Calu3 (cell line): Measurements from ENCODE around the gene TCHH. TPM values are rescaled to one million over a fixed set of nuclear protein-coding genes. Genes with fewer than 3 reads are reported as not detected.

Source experiments
- BruUV-seq: library from RNA; stranded (reverse); fragments of 400-500 nt; replicated peaks from 2 replicates; lab custom pipeline; 2021; lab: Mats Ljungman, UMichigan
- CTCF ChIA-PET: fragments of 300-600 bp; sonication (Branson Sonifier 250); formaldehyde crosslinking; loops from one replicate; lab custom pipeline; 2022; ENCODE audit warnings: antibody characterized with exemption; lab: Charles Lee
- DNase-seq: peaks from one replicate; pipeline ENCODE4 v3.0.0; 2022
- H3K27ac Mint-ChIP-seq: one replicate; pipeline ENCODE4 v1.8.0; 2022; ENCODE audit warnings: mixed read lengths; ENCODE audit not compliant: unreplicated experiment
- H3K27me3 Mint-ChIP-seq: one replicate; pipeline ENCODE4 v1.8.0; 2022; ENCODE audit warnings: mixed read lengths; ENCODE audit not compliant: unreplicated experiment
- H3K36me3 Mint-ChIP-seq: one replicate; pipeline ENCODE4 v1.8.0; 2022; ENCODE audit warnings: mild to moderate bottlenecking, moderate library complexity, mixed read lengths; ENCODE audit not compliant: insufficient read depth, unreplicated experiment
- H3K4me1 Mint-ChIP-seq: one replicate; pipeline ENCODE4 v1.8.0; 2022; ENCODE audit warnings: mild to moderate bottlenecking, low read depth, mixed read lengths; ENCODE audit not compliant: unreplicated experiment
- H3K4me3 Mint-ChIP-seq: one replicate; pipeline ENCODE4 v1.8.0; 2022; ENCODE audit warnings: mild to moderate bottlenecking, low read depth, moderate library complexity, mixed read lengths; ENCODE audit not compliant: unreplicated experiment
- H3K9me3 Mint-ChIP-seq: one replicate; pipeline ENCODE4 v1.8.0; 2022; ENCODE audit warnings: low read depth, mixed read lengths; ENCODE audit not compliant: unreplicated experiment
- CTCF ChIP-seq: fragments of 200-600 bp; IDR thresholded peaks from one replicate; pipeline ENCODE4 v1.8.0; 2022; ENCODE audit warnings: antibody characterized with exemption; ENCODE audit not compliant: unreplicated experiment
- intact Hi-C: fragments of 100-400 bp; cut with micrococcal nuclease; formaldehyde crosslinking; loops from one replicate; pipeline ENCODE4 v1.10.0; 2022; ENCODE audit not compliant: unreplicated experiment
- total RNA-seq: library from RNA; stranded (reverse); gene quantifications from 2 replicates; pipeline ENCODE4 v1.2.3, GENCODE V29; 2022

Gene TCHH
- total RNA-seq, 1 experiment from 2014 or later, result 0.07 TPM

GRCh38 chr1:152111515-152111968 lies 3.7 kb downstream of the TCHH start:
- Mint-ChIP-seq H3K4me1 (peaks cover 13% of the 10 kb centered on the region), H3K27me3 (peaks cover 24% of the 10 kb centered on the region), H3K27ac (no peak overlapping the region), H3K4me3 (no peak overlapping the region), H3K36me3 (no peaks in the 10 kb centered on the region), H3K9me3 (no peaks in the 10 kb centered on the region)
- no peak for TF ChIP-seq CTCF
- intact Hi-C loops, result no loop called here
- BruUV-seq, result no TSS peak
- DNase-seq, result peak; percentile 37
- CTCF ChIA-PET, result interaction anchor here (0.6 to 1.3 kb wide), 6 partner anchors 55 to 1178 kb away, joined by 3 to 12 read pairs (median 4); no protein-coding TSS in a partner anchor

DNA sequence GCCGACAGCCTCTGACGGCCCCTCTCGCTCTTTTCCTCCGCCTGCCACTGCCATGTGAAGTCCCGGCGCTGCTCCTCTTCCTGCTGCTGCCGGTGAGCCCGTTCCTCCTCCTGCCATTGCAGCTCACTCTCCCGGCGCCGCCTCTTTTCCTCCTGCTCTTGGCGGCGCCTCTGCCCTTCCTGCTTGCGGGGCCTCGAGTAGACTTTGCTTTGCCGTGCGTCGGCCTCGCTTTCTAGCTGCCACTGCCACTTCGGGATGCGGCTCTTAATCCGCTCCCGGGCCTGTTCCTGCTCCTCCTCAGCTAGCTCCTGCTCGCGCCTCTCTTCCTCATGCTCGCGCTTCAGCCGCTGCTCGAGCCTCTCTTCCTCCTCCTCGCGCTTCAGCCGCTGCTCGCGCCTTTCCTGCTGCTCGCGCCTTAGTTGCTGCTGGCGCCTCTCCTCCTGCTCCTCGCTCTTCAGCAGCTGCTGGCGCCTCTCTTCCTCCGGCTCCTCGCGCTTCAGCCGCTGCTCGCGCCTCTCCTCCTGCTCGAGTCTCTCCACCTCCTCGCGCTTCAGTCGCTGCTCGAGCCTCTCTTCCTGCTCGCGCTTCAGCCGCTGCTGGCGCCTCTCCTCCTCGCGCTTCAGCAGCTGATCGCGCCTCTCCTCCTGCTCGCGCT lies 4.3 kb downstream of the TCHH start:
- peaks cover 13% of the 10 kb centered on the region for H3K4me1 Mint-ChIP-seq
- peaks cover 18% of the 10 kb centered on the region for H3K27me3 Mint-ChIP-seq
- no peak overlapping the region for H3K27ac Mint-ChIP-seq
- no peaks in the 10 kb centered on the region for H3K36me3 Mint-ChIP-seq
- TF ChIP-seq CTCF, result no peak
- DNase-seq, result peak; percentile 48
- no peak overlapping the region for H3K4me3 Mint-ChIP-seq
- BruUV-seq, result no TSS peak
- intact Hi-C loops, result no loop called here
- H3K9me3 Mint-ChIP-seq, result no peaks in the 10 kb centered on the region
- CTCF ChIA-PET, result interaction anchor here (0.6 to 1.5 kb wide), 11 partner anchors 31 to 1178 kb away, joined by 3 to 12 read pairs (median 4); no protein-coding TSS in a partner anchor

DNA sequence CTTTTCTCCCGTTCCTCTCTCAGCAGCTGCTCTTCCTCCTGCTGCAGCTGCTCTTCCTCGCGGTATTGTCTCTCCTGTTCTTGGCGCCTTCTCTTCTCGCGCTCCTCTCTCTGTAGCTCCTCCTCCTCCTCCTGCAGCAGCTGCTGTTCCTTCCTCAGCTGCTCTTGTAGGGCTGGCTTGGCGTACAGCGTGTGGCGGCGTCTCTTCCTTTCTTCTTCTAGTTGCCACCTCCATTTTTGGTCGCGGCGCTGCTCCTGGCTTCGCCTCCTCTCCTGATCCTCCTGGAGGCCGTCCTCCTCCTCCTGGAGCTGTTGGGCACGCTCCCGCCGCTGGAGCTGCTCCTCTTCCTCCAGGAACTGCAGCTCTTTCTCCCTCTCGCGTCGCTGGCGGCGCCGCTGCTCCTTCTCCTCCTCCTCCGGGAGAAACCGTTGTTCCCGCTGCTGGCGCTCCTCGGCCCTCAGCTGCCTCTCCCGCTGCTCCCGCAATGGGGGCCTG lies 4.8 kb downstream of the TCHH start:
- Mint-ChIP-seq H3K9me3 (no peaks in the 10 kb centered on the region), H3K36me3 (no peaks in the 10 kb centered on the region), H3K27ac (no peak overlapping the region), H3K27me3 (peaks cover 13% of the 10 kb centered on the region), H3K4me3 (no peak overlapping the region), H3K4me1 (peaks cover 13% of the 10 kb centered on the region)
- CTCF ChIA-PET, result interaction anchor here (0.5 to 1.5 kb wide), 9 partner anchors 32 to 446 kb away, joined by 3 to 6 read pairs (median 4); no protein-coding TSS in a partner anchor
- no TSS peak for BruUV-seq
- DNase-seq, result peak; percentile 49
- no peak for TF ChIP-seq CTCF
- intact Hi-C loops, result no loop called here

DNA sequence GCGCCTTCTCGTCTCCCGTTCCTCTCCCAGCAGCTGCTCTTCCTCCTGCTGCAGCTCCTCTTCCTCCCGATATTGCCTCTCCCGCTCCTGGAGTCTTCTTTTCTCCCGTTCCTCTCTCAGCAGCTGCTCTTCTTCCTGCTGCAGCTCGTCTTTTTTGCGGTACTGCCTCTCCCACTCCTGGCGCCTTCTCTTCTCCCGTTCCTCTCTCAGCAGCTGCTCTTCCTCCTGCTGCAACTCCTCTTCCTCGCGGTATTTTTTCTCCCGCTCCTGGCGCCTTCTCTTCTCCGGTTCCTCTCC lies 5.3 kb downstream of the TCHH start:
- H3K27ac Mint-ChIP-seq, result no peak overlapping the region
- intact Hi-C loops, result no loop called here
- peaks cover 13% of the 10 kb centered on the region for H3K4me1 Mint-ChIP-seq
- TF ChIP-seq CTCF, result no peak
- DNase-seq, result no peak
- no peaks in the 10 kb centered on the region for H3K36me3 Mint-ChIP-seq
- peaks cover 12% of the 10 kb centered on the region for H3K27me3 Mint-ChIP-seq
- no peak overlapping the region for H3K4me3 Mint-ChIP-seq
- CTCF ChIA-PET, result interaction anchor here (0.5 to 1.5 kb wide), 7 partner anchors 32 to 447 kb away, joined by 3 to 6 read pairs (median 4); no protein-coding TSS in a partner anchor
- BruUV-seq, result no TSS peak
- H3K9me3 Mint-ChIP-seq, result no peaks in the 10 kb centered on the region
